GM21423 (cell line): ENCODE measurements around the gene PLEKHG4B.
"Not testable (repeated sequence)": the region's sequence is repeated elsewhere in the genome, so short reads cannot be mapped to it uniquely, and the experiment has no call there.

ENCODE experiments used
- ATAC-seq: cut with Tn5 transposase; IDR thresholded peaks from one replicate; pipeline ENCODE4 v1.9.1; 2021; ENCODE audit warnings: mild to moderate bottlenecking, moderate library complexity; ENCODE audit not compliant: unreplicated experiment

The PLEKHG4B gene

GRCh38 chr5:186091-187041 lies 94.4 kb downstream of the PLEKHG4B start:
- ATAC-seq, result no peak

DNA sequence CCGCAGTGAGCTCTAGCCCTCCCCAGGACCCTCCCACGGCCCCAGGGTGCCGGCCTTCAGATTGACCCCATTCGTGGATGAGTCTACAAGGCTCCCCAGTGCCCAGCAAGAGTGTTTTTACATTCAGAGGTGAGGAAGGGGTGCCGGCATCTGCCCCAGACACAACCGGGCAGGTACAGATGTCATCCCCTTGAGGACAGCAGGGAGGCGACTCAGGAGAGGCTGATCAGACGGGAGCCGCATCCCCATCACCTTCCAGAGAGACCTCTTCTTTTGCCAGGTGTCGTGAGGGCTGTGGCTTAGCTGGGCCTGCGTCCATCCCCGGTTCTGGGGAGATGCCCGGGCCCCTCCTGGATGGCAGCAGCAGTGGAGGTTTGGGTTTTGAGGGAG lies 95.1 kb downstream of the PLEKHG4B start:
- ATAC-seq, result no peak

GRCh38 chr5:187617-188451 lies 95.9 kb downstream of the PLEKHG4B start:
- ATAC-seq, result no peak

DNA sequence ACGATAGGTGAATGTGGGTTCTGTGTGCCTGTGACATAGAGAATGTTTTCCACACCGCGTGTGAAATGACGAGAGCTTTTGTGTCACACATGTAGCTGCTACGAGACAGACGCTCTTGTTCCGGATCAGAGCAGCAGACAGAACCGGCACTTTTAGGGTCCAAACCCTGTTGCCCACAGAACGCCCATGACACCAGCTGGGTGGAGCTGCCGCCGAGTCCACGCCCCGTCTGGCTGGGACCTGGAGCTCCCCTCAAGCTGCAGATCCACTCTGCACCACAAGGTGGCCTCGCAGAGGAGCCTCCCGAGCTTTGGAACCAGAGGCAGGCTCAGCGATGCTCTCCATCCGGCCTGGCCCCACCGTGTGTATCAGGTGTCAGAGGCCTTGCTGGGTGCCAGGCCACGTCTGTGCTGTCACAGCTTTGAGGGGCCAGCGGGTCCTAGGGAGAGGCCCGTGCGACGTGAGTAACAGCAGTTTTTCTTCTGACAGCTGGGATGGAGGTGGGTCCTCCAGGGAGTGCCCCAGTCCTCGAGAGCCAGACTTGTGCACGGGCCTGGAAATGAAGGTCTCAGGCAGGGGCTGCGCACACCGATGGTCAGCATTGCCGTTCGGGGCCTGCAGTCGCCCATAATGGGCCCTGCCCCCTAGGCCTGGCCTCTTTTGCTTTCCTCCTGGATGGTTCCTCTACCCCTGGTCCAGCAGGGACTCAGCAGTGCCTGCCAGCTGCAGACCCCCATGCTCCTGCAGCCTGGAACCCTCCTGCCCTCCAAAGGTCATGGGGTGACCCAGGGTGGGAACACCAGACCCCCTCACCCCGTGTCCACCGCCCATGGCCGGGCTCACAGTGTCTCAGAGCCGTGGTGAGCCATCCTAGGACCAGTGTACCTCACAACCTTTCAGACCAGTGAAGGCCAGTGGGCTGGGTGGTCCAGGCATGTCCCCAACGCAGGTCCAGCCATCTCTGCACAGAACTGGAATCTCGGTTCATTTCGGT lies 96.8 kb downstream of the PLEKHG4B start:
- ATAC-seq, result peak; percentile 77

DNA sequence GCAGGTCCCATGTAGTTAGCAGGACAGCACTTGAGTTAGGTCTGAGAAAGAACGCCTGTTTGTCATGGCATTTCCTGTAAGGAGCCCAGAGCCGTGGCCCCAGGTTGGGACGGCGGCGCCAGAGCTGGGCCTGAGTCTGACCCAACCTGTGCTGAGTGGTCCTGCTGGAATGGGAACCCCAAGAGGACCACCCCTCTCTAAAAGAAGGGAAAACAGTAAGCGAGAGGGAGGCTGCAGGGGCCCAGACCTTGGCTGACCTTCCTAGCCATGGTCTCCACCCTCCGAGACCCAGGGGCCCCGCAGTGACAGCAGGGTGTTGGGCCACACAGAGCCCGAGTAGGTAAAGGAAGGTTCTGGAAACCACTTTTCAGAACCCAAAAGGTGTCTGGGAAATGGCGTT lies 97.5 kb downstream of the PLEKHG4B start:
- no peak for ATAC-seq

DNA sequence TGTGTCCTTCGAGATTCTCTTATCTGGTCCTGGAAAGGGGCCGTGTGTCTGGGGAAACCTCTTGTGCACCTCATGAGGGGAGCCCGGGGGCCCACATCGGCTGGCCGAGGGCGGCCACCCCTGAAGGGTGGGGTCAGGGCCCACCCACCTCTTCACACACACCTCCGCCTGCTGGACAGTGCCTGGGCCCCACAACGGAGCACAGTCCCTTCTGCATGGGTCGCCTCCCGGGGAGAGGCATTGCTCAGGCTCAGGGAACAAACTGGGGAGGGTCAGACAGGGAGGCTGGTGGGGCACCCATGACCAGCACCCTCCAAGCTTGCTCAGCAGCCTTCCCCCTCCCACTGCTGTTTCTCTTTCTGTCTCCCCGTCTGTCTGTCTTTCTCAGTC lies 98.0 kb downstream of the PLEKHG4B start:
- no peak for ATAC-seq

DNA sequence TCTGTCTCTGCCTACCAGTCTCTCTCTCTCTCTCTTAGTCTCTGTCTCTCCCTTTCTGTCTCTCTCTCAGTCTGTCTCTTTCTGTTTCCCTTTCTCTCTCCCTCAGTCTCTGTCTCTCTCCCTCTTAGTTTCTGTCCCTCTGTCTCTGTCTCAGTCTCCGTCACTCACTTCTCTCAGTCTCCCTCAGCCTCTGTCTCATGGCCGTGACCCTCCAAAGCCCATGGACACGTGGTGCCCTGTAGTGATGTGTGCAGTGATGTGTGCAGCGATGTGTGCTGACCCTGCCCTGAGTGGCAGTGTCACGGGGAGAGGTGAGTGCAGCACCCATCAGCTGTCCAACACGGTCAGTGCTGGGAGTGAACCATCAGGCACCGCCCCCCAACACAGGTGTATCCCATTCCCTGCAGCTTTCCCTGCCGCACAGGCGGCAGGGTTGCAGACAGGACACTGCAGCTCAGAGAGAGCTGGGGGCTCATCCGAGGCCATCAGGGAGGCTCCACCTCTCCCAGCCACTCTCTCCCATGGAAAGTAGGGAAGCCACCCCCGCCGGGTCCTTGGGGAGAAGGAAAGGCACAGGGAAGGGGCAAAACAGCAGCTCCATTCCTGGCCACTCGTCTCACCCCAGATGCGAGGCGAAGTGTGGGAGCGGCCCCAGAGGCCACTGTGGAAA lies 98.5 kb downstream of the PLEKHG4B start:
- no peak for ATAC-seq

DNA sequence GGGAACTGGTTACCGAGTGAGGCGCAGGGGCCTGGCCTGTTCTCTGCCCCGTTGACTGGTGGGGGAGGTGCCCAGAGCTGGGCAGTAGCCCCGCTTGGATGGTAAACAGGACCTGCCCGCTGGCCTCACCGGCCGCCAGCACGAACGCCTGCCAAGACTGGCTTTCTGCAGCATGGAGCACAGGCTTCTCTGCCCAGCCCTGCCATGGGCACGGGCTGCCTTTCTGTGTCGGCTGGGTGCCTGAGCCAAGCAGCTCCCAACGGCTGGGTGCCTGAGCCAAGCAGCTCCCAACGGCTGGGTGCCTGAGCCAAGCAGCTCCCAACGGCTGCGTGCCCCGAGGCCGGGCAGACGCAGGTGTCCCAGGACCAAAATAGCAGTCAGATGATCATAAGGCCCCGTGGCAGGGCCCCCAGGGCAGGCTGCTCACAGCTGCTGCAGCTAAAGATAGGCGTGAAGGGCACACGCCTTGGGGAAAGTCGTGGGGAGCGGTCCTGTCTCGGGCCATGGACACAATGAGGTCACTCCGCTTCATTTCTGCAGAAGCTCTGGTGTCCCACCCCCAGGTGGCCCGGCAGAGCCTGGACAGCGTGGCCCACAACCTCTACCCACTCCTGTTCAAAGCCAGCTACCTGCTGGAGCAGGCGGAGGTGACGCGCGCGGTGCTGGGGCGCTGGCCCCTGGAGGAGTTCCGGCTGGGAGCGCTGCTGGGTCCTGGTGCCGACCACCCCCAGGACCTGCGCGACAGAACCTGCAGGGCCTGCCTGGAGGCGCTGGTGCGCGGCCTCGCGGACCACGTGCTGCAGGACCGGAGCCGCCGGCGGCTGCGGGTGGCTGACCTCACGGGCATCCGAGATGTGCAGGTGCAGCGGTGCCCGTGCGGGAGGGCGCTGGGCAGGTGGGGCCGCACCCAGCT lies 99.3 kb downstream of the PLEKHG4B start, which contains the start of gene LRRC14B:
Gene LRRC14B (plus strand): TSS at position 460 of the 913 bp plus-strand sequence. CDS start 44 bp downstream, at position 504.
- ATAC-seq, result peak; percentile 33

GRCh38 chr5:191949-192690 lies 100.2 kb downstream of the PLEKHG4B start:
- ATAC-seq, result no peak

DNA sequence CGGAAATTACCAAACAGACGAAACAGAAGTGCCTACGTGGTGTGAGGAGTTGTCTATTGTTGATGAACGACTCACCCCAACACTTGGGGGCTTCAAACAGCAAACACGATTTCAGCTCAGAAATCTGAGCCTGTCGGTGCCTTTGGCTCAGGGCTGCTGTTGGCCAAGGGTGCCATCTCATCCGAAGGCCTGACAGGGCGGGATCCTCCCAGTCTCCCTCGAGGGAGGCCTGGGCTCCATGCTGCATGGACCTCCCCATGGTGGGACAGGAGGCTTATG lies 100.7 kb downstream of the PLEKHG4B start:
- ATAC-seq, result no peak

DNA sequence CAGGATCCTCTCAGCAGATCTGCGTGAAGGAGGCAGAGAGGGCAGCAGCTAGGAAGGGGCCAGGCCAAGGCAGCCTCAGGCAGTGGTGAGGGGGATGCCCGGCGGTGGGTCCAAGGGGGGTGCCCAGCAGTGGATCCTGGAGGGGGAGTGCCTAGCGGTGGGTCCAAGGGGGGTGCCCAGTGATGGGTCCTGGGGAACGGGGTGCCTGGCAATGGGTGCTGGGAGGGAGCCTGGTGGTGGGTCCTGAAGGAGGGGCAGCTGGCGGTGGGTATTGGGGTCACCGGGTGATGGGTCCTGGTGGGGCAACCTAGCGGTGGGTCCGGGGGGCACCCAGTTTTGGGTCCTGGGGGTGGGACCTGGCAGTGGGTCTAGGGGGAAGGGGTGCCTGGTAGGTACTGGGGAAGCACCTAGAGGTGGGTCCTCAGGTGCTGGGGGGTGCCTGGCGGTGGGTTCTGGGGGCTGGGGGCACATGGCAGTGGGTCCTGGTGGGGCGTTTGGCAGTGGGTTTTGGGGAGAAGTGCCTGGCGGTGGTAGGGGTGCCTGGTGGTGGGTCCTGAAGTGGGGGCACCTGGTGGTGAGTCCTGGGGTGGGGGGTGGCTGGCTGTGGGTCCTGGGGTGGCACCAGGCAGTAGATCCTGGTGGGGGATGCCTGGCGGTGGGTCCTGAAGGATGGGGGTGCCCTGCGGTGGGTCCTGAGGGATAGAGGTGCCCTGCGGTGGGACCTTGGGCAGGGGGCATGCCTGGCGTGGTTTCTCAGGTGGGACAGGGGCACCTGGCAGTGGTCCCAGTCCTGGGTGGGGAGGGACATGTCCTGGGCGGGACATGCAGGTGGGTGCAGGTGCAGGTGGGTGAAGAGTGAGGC lies 101.2 kb downstream of the PLEKHG4B start:
- ATAC-seq, result no peak

- ATAC-seq, result no peak
Observed at GRCh38 chr5:194102-194501, 102.1 kb downstream of the PLEKHG4B start.

GRCh38 chr5:194603-195209 lies 102.7 kb downstream of the PLEKHG4B start:
- ATAC-seq, result no peak

DNA sequence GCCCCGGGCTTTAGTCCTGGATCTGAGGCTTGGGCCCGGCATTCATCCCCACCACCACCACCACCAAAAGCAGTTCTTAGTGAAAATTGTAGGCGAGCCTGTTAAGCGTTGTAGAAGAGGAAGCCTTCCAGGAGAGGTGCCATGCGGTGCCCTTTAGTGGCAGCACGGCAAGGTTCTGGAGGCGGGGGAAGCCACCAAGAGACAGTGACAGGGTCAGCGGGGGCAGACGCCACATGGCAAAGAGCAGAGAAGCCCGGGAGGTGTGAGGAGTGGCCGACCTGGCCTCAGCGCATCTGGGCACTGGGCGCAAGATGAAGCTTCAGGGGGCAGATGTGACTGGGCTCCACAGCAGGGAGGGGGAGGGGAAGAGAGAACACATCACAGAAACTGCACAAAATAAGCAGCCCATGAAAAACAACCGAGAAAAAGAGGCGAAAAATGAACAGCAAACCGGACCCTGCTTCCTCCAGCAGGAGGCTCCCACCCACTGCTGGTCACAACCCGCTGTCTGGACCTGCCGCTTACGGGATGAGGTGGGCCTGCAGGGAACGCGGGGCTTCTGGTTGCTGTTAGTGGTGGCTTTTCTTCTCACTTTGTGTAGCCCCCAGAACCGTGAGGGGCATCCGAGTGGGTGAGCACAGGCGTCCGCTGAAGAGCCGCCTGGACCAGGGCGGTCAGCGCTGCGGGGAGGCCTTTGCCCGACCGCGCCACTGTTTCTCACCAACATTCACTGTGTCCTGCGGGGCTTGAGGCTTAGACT lies 103.6 kb downstream of the PLEKHG4B start:
- no peak for ATAC-seq

GRCh38 chr5:196350-196749 lies 104.4 kb downstream of the PLEKHG4B start:
- ATAC-seq, result no peak

DNA sequence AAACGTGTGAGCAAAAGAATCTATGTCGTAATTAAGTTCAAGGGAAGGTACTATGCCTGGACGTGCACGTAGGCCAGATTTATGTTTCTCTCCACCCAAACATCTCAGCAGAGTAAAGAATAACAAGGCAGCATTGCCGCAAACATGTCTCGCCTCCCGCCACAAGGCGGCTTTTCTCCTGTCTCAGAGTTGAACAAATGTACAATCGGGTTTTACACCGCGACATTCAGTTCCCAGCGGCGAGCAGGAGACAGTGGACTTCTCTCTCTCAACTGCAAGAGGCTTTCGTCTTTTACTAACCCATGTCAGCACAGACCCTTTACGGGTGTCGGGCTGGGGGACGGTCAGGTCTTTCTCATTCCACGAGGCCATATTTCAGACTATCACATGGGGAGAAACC lies 105.1 kb downstream of the PLEKHG4B start:
- ATAC-seq, result not testable (repeated sequence)
